ENCODE measurements around the gene LITAFD.

LITAFD gene

DNA sequence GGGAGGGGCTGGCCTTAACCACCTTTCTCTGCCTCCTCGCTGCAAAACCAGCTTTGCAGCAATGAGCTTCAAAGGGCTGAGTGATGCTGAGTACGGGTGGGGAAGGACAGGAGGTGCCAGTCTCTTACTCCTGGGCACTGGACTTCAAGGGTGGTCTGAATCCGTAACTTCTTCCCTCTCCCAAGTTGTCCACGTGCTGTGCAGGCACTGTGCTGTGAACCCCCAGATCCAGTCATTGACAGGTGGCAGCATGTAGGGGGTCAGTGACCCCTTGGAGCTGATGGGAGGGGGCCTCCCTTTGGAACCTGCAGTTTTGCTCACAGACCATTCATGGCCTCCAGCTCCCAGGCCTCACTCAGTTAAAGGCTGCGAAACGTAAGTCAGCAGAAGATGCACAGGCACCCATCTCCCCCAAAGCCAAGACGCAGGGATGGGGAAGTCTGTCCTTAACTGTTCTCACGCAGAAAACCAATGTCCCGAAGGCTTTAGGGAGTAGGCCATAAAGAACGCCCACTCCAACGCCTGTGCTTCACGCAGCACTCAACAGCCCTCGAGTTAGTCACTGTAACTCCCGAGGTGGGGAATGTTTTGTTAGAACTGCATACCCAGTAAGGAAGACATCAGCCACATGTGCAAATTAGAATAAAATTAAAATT lies 7.9 kb downstream of the LITAFD start:
- TF ChIP-seq Cebpa-rat (IDR thresholded peaks at IDR 0.05): no peak
- peaks cover 53 to 74% (median 60%) of the 10 kb centered on the region in 11 experiments for H3K36me3 ChIP-seq

DNA sequence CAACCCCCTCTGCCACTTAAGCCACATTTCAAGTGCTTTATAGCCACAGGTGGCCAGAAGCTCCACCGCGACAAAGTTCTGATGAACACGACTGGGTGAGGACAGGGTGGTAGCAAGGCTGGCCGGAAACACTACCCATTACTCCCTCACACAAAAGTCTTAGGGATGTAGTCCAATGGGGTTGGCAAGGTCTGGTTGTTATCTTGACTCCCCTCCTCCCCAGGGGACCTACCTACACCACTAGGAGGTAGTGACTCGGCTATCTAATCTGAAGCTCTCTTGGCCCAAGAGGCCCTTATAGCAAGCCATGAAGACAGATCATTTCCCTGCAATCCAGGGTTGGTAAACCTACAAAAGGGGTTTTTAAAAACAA lies 8.4 kb downstream of the LITAFD start:
- Histone ChIP-seq H3K9ac (peak overlapping the region in 5 of 11 experiments; percentile 20 to 74 (median 58); a peak in 3 of 22 replicates), H3K9me3 (replicated peaks in 1 of 11) (no peaks in the 10 kb centered on the region), H3K27ac (peak overlapping the region in 6 of 11 experiments; percentile 9 to 78 (median 74); a peak in 9 of 22 replicates), H3K4me1 (peaks cover 60 to 99% (median 96%) of the 10 kb centered on the region in 10 experiments), H3K4me3 (no peak overlapping the region; a peak in 1 of 20 replicates), H3K4me2 (peak overlapping the region in 9 of 11 experiments; percentile 6 to 89 (median 77); a peak in 14 of 22 replicates), H4K20me1 (peaks cover 74 to 100% (median 99%) of the 10 kb centered on the region in 11 experiments), H3K36me3 (peaks cover 58 to 79% (median 66%) of the 10 kb centered on the region in 11 experiments), H3K27me3 (no peaks in the 10 kb centered on the region)
- TF ChIP-seq Cebpa-rat (IDR thresholded peaks at IDR 0.05): no peak

More for the DNA sequence above, 7.9 kb downstream of the LITAFD start:
- Histone ChIP-seq H4K20me1 (peaks cover 73 to 100% (median 100%) of the 10 kb centered on the region in 11 experiments), H3K4me2 (peak overlapping the region in 8 of 11 experiments; percentile 6 to 89 (median 76); a peak in 14 of 22 replicates), H3K4me3 (no peak overlapping the region), H3K27ac (peak overlapping the region in 3 of 11 experiments; percentile 74 to 78 (median 78); a peak in 2 of 22 replicates), H3K27me3 (no peaks in the 10 kb centered on the region), H3K9me3 (replicated peaks in 1 of 11) (no peaks in the 10 kb centered on the region), H3K4me1 (peaks cover 62 to 100% (median 99%) of the 10 kb centered on the region in 10 experiments), H3K9ac (peak overlapping the region in 3 of 11 experiments; percentile 44 to 74 (median 56); a peak in 2 of 22 replicates)

DNA sequence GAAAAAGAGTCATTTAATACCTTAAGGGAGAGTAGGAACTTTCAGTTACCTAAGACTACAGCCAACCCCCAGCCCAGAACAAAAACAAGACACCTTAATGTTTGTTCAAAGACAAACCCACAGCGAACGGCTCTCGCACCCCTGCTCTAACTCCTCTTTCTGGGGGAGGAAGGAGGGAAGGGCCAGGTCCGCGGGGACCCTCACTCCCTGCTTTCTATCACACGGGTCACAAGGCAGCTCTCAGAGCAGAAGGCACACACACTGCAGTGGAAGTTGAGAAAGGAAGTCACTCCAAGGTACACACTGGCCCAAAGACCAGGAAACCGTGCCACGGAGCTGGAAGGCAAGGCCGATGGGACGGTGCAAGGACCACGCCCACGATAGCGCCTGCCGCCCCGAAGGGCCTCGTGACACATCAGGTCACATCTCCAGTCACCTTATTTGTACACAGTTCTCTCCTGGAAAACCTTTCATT lies 10.0 kb downstream of the LITAFD start:
- TF ChIP-seq Cebpa-rat (IDR thresholded peaks at IDR 0.05): no peak

DNA sequence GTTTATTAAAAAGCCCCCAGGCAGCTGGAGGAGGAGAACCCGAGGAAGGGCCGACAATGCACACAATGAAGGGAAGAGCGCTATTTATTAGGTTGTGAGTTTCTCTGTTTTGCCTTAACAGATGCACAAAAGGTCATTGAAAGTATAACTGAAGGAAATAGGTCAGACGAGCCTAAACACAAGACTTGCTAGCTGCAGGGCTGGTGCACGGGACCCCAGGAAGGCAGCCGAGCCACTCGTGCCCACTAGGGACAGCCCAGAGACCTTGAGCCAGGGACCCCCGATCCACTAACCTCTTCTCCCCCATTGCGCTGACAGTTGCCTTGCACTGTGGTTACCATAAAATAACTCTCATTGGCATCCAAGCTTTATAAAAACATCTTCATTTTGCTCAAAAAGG lies 11.3 kb downstream of the LITAFD start:
- H3K9ac ChIP-seq: peak overlapping the region in 9 of 11 experiments; percentile 5 to 74 (median 25); a peak in 9 of 22 replicates
- peaks cover 39 to 77% (median 68%) of the 10 kb centered on the region in 10 experiments for H3K4me1 ChIP-seq
- no peaks in the 10 kb centered on the region for H3K27me3 ChIP-seq
- H3K36me3 ChIP-seq: peaks cover 77 to 95% (median 83%) of the 10 kb centered on the region in 11 experiments
- no peak for TF ChIP-seq Cebpa-rat (IDR thresholded peaks at IDR 0.05)
- H3K27ac ChIP-seq: peak overlapping the region in 2 of 11 experiments; percentile 9 to 74; a peak in 3 of 22 replicates
- peak overlapping the region in 1 of 10 experiments; percentile 5; a peak in 1 of 20 replicates for H3K4me3 ChIP-seq
- peak overlapping the region; percentile 67 to 89 (median 83) for H3K4me2 ChIP-seq
- H3K9me3 ChIP-seq (replicated peaks in 1 of 11): no peaks in the 10 kb centered on the region
- peaks cover 63 to 97% (median 80%) of the 10 kb centered on the region in 11 experiments for H4K20me1 ChIP-seq

More for the DNA sequence above, 10.0 kb downstream of the LITAFD start:
- Histone ChIP-seq H4K20me1 (peaks cover 69 to 100% (median 89%) of the 10 kb centered on the region in 11 experiments), H3K36me3 (peaks cover 74 to 95% (median 80%) of the 10 kb centered on the region in 11 experiments), H3K4me2 (peak overlapping the region; percentile 67 to 89 (median 83)), H3K27me3 (no peaks in the 10 kb centered on the region), H3K9ac (peak overlapping the region; percentile 44 to 74 (median 60); a peak in 21 of 22 replicates), H3K4me3 (peak overlapping the region in 3 of 10 experiments; percentile 7 to 32 (median 16); a peak in 4 of 20 replicates), H3K9me3 (replicated peaks in 1 of 11) (no peaks in the 10 kb centered on the region), H3K27ac (peak overlapping the region; percentile 1 to 78 (median 65); a peak in 21 of 22 replicates), H3K4me1 (peaks cover 44 to 88% (median 81%) of the 10 kb centered on the region in 10 experiments)

DNA sequence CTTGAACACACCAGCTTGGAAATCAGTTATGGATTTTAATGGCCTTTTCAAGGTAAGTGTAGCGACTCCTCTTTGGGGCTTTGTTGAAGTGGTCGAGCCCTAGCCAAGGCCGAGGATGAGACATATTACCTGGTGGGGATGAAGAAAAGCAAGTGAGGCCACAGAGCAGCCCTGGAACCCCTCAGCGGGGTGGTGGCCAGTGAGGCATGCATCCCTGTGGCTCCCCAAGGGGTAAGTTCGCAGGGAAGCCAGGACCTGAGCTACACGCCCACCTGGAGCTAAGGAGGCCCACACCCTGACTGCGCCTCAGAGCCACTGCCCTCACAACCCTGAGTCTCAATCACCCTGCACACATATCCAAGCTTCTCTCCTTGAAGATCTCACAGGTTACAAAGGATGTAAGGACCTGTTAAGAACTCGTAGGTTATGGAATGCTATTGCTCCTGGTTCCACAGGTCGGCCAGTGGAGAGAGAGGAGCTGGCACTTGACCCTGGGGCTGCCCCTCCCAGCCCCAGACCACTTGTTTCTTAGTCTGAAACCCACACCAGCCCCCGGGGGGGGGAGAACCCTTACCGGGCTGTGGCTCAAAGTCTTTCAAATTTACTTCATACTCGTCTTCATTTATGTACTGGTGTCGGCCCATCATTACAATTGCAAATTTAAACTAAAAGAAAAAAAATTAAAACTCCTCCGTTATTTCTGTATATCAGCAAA lies 12.0 kb downstream of the LITAFD start:
- H3K27ac ChIP-seq: peak overlapping the region in 2 of 11 experiments; percentile 9 to 14; a peak in 2 of 22 replicates
- peaks cover 39 to 71% (median 61%) of the 10 kb centered on the region in 10 experiments for H3K4me1 ChIP-seq
- no peaks in the 10 kb centered on the region for H3K27me3 ChIP-seq
- peak overlapping the region in 9 of 11 experiments; percentile 5 to 74 (median 25); a peak in 13 of 22 replicates for H3K9ac ChIP-seq
- no peak overlapping the region; a peak in 1 of 20 replicates for H3K4me3 ChIP-seq
- peaks cover 60 to 97% (median 73%) of the 10 kb centered on the region in 11 experiments for H4K20me1 ChIP-seq
- peak overlapping the region; percentile 67 to 89 (median 83); a peak in 21 of 22 replicates for H3K4me2 ChIP-seq
- TF ChIP-seq Cebpa-rat (IDR thresholded peaks at IDR 0.05): no peak
- no peaks in the 10 kb centered on the region for H3K9me3 ChIP-seq (replicated peaks in 1 of 11)
- peaks cover 83 to 95% (median 85%) of the 10 kb centered on the region in 11 experiments for H3K36me3 ChIP-seq

DNA sequence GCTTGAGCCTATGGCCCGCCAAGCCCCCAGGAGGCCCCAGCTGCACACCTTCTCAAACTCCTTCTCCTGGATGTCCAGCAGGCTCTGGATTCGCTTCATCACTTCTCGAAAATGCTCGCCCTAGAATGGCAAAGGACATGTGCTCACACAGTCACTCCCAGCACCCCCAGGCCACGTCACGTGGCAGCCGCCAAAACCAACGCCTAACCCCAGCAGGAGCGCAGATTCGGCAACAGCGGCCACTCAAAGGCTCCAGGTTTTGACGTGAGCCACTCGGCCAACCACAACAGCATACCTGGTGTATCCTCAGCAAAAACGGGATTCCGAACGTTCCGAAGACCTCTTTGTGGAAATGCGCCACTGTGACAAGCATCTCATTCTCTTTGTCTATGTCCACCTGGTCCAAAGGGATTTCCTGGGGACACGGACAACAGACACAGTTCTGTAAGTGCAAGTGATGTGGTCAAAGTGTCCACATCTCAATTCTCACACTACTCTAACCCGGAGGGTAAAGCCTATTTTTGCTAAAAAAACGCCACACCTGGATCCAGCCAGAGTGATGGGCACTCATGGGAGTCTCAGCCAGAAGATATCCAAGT lies 12.7 kb downstream of the LITAFD start:
- peaks cover 83 to 95% (median 85%) of the 10 kb centered on the region in 11 experiments for H3K36me3 ChIP-seq
- H4K20me1 ChIP-seq: peaks cover 57 to 97% (median 73%) of the 10 kb centered on the region in 11 experiments
- H3K4me2 ChIP-seq: peak overlapping the region in 8 of 11 experiments; percentile 67 to 89 (median 81); a peak in 12 of 22 replicates
- TF ChIP-seq Cebpa-rat (IDR thresholded peaks at IDR 0.05): no peak
- H3K9ac ChIP-seq: peak overlapping the region in 2 of 11 experiments; percentile 23 to 28; a peak in 4 of 22 replicates
- H3K9me3 ChIP-seq (replicated peaks in 1 of 11): no peaks in the 10 kb centered on the region
- peak overlapping the region in 1 of 11 experiments; percentile 14; a peak in 1 of 22 replicates for H3K27ac ChIP-seq
- no peaks in the 10 kb centered on the region for H3K27me3 ChIP-seq
- H3K4me3 ChIP-seq: no peak overlapping the region; a peak in 1 of 20 replicates
- peaks cover 39 to 64% (median 55%) of the 10 kb centered on the region in 10 experiments for H3K4me1 ChIP-seq

DNA sequence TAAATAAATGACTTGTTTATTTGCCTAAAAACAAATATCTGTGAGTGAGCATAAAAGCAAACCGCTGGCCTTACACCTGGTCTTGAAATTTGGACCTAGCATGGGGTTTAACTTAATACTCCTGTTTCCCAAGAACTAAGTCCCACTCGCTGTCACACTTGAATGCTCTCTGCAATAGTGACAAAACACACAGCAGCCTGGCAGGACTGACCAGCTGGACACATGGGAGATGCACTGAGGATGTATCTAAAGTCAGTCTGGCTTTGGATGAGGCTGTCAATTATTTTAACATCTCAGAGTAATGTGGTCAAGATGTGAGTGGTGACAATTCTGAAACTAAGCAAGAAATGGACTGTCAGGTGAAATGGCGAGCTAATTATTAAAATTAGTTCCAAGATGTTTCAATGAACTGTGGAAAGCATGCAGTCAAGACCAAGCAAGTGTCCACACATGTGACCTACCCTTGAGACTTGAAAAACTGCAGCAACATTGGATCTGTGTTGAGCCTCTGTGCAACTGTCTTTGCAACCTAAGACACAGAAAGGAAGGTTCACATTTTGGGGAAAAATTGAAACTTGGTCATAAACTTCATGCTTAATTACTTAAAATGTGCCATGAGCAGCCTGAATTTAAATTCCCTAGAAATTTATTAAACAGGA lies 16.6 kb downstream of the LITAFD start:
- Histone ChIP-seq H3K36me3 (peaks cover 99 to 100% (median 100%) of the 10 kb centered on the region in 11 experiments), H3K27ac (no peak overlapping the region), H3K4me3 (no peak overlapping the region), H3K4me2 (no peak overlapping the region), H3K4me1 (peaks cover 7 to 24% (median 15%) of the 10 kb centered on the region in 10 experiments), H3K9me3 (replicated peaks in 1 of 11) (no peaks in the 10 kb centered on the region), H3K27me3 (no peaks in the 10 kb centered on the region), H4K20me1 (peaks cover 21 to 92% (median 48%) of the 10 kb centered on the region in 11 experiments), H3K9ac (no peak overlapping the region)
- TF ChIP-seq Cebpa-rat (IDR thresholded peaks at IDR 0.05): no peak

Data from BLaER1 treated with 17β-estradiol and CSF1 and Interleukin-3, amounts not matched to agents 10 nM and 100 nM (cell line).